ENCODE measurements around the gene MYO1D.

The MYO1D gene

DNA sequence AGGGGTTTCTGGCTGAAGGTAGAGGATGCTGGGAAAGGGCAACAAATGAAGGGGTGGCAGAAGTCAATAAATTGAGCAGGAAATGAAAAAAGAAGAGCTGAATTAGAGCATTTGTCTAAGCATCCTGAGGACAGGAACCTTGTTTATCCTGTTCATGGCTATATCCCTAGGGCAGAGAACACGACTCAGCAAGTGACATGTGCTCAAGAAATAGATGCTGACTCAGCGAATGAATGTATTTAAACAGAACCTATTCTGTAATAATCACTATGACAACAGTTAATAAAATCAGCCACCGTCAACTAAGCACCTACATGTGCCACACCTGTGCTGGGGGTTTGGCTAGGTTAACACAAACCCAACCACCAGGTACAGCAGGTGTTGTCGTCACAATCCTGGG, 309.8 kb downstream of the MYO1D start:
- TF ChIP-seq CSDC2 (CRISPR knock-in tag; IDR thresholded peaks at IDR 0.05): no peak
- TF ChIP-seq RARB (CRISPR knock-in tag; IDR thresholded peaks at IDR 0.05): no peak
- ATAC-seq: no peak

DNA sequence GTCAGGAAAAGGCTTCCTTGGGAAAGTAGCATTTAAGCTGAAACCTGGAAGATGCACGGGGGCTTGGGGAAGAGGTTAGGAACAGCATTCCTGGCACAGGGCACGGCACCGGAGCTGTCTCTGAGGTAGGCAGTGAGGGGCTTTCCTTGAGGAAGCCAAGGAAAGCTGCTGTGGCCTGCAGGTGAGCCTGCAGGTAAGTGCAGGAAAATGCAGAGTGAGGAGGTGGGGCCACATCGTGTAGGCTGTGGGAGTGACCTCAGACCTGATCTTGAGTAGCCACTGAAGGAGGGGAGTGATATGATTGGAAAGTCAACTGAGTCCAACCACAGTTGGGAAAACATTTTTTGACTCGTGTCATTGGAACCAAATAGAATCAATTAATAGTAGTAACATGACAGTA, 310.6 kb downstream of the MYO1D start:
- no peak for TF ChIP-seq ZNF70 (CRISPR knock-in tag; IDR thresholded peaks at IDR 0.05)
- no peak for TF ChIP-seq TOX (CRISPR knock-in tag; IDR thresholded peaks at IDR 0.05; ENCODE audit: borderline replicate concordance)
- no peak for TF ChIP-seq ESRRG (CRISPR knock-in tag; IDR thresholded peaks at IDR 0.05)
- no peak for TF ChIP-seq BACH2 (CRISPR knock-in tag; IDR thresholded peaks at IDR 0.05; ENCODE audit: borderline replicate concordance)
- TF ChIP-seq, protein P1, sequence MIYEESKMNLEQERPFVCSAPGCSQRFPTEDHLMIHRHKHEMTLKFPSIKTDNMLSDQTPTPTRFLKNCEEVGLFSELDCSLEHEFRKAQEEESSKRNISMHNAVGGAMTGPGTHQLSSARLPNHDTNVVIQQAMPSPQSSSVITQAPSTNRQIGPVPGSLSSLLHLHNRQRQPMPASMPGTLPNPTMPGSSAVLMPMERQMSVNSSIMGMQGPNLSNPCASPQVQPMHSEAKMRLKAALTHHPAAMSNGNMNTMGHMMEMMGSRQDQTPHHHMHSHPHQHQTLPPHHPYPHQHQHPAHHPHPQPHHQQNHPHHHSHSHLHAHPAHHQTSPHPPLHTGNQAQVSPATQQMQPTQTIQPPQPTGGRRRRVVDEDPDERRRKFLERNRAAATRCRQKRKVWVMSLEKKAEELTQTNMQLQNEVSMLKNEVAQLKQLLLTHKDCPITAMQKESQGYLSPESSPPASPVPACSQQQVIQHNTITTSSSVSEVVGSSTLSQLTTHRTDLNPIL (CRISPR knock-in tag; IDR thresholded peaks at IDR 0.05; ENCODE audit: low read depth): no peak
- no peak for TF ChIP-seq CSDC2 (CRISPR knock-in tag; IDR thresholded peaks at IDR 0.05)
- TF ChIP-seq TCF4 (CRISPR knock-in tag; IDR thresholded peaks at IDR 0.05; ENCODE audit: borderline replicate concordance): no peak
- no peak for TF ChIP-seq RARB (CRISPR knock-in tag; IDR thresholded peaks at IDR 0.05)
- TF ChIP-seq SNAI2 (CRISPR knock-in tag; IDR thresholded peaks at IDR 0.05): no peak
- TF ChIP-seq OSR1 (CRISPR knock-in tag; IDR thresholded peaks at IDR 0.05): no peak
- no peak for TF ChIP-seq PPARA (CRISPR knock-in tag; IDR thresholded peaks at IDR 0.05; ENCODE audit: borderline replicate concordance)
- TF ChIP-seq ARNTL (CRISPR knock-in tag; IDR thresholded peaks at IDR 0.05; ENCODE audit: borderline replicate concordance, low read depth): no peak
- TF ChIP-seq ZC3H10 (CRISPR knock-in tag; IDR thresholded peaks at IDR 0.05): no peak
- no peak for ATAC-seq

DNA sequence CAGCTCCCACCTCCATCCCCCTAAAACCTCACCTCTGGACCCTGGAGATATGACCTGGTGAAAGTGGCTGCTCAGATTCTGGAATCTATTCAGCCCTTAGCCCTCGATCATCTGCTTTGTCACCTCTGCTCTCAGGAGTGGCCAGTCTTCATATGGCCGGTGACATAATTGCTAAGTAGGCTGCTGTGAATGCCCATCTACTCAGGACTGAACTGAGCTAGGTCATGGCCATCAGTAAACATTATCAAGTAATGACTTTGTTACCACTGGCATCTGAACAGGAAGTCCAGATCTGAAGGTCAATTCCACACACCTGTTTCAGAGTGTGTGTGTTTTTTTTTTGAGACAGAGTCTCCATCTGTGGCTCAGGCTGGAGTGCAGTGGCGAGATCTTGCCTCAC, 311.5 kb downstream of the MYO1D start:
- TF ChIP-seq SNAI2 (CRISPR knock-in tag; IDR thresholded peaks at IDR 0.05) (no peak), ISL1 (CRISPR knock-in tag; IDR thresholded peaks at IDR 0.05) (no peak), ZNF8 (CRISPR knock-in tag; IDR thresholded peaks at IDR 0.05) (no peak), TOX (CRISPR knock-in tag; IDR thresholded peaks at IDR 0.05; ENCODE audit: borderline replicate concordance) (no peak), ZFP3 (CRISPR knock-in tag; IDR thresholded peaks at IDR 0.05) (no peak), OSR1 (CRISPR knock-in tag; IDR thresholded peaks at IDR 0.05) (no peak), RARB (CRISPR knock-in tag; IDR thresholded peaks at IDR 0.05) (no peak), ZFP30 (CRISPR knock-in tag; IDR thresholded peaks at IDR 0.05) (no peak), ZNF70 (CRISPR knock-in tag; IDR thresholded peaks at IDR 0.05) (no peak), TCF4 (CRISPR knock-in tag; IDR thresholded peaks at IDR 0.05; ENCODE audit: borderline replicate concordance) (no peak), PPARA (CRISPR knock-in tag; IDR thresholded peaks at IDR 0.05; ENCODE audit: borderline replicate concordance) (no peak), ZC3H10 (CRISPR knock-in tag; IDR thresholded peaks at IDR 0.05) (no peak)
- TF ChIP-seq, protein P2, sequence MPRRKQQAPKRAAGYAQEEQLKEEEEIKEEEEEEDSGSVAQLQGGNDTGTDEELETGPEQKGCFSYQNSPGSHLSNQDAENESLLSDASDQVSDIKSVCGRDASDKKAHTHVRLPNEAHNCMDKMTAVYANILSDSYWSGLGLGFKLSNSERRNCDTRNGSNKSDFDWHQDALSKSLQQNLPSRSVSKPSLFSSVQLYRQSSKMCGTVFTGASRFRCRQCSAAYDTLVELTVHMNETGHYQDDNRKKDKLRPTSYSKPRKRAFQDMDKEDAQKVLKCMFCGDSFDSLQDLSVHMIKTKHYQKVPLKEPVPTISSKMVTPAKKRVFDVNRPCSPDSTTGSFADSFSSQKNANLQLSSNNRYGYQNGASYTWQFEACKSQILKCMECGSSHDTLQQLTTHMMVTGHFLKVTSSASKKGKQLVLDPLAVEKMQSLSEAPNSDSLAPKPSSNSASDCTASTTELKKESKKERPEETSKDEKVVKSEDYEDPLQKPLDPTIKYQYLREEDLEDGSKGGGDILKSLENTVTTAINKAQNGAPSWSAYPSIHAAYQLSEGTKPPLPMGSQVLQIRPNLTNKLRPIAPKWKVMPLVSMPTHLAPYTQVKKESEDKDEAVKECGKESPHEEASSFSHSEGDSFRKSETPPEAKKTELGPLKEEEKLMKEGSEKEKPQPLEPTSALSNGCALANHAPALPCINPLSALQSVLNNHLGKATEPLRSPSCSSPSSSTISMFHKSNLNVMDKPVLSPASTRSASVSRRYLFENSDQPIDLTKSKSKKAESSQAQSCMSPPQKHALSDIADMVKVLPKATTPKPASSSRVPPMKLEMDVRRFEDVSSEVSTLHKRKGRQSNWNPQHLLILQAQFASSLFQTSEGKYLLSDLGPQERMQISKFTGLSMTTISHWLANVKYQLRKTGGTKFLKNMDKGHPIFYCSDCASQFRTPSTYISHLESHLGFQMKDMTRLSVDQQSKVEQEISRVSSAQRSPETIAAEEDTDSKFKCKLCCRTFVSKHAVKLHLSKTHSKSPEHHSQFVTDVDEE (CRISPR knock-in tag; IDR thresholded peaks at IDR 0.05): no peak
- TF ChIP-seq, protein P3, sequence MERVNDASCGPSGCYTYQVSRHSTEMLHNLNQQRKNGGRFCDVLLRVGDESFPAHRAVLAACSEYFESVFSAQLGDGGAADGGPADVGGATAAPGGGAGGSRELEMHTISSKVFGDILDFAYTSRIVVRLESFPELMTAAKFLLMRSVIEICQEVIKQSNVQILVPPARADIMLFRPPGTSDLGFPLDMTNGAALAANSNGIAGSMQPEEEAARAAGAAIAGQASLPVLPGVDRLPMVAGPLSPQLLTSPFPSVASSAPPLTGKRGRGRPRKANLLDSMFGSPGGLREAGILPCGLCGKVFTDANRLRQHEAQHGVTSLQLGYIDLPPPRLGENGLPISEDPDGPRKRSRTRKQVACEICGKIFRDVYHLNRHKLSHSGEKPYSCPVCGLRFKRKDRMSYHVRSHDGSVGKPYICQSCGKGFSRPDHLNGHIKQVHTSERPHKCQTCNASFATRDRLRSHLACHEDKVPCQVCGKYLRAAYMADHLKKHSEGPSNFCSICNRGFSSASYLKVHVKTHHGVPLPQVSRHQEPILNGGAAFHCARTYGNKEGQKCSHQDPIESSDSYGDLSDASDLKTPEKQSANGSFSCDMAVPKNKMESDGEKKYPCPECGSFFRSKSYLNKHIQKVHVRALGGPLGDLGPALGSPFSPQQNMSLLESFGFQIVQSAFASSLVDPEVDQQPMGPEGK (CRISPR knock-in tag; IDR thresholded peaks at IDR 0.05; ENCODE audit: borderline replicate concordance): no peak
- TF ChIP-seq, protein P1 (CRISPR knock-in tag; IDR thresholded peaks at IDR 0.05; ENCODE audit: low read depth): no peak
- TF ChIP-seq, protein P4, sequence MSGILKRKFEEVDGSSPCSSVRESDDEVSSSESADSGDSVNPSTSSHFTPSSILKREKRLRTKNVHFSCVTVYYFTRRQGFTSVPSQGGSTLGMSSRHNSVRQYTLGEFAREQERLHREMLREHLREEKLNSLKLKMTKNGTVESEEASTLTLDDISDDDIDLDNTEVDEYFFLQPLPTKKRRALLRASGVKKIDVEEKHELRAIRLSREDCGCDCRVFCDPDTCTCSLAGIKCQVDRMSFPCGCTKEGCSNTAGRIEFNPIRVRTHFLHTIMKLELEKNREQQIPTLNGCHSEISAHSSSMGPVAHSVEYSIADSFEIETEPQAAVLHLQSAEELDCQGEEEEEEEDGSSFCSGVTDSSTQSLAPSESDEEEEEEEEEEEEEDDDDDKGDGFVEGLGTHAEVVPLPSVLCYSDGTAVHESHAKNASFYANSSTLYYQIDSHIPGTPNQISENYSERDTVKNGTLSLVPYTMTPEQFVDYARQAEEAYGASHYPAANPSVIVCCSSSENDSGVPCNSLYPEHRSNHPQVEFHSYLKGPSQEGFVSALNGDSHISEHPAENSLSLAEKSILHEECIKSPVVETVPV (CRISPR knock-in tag; IDR thresholded peaks at IDR 0.05): no peak
- TF ChIP-seq, protein P5, sequence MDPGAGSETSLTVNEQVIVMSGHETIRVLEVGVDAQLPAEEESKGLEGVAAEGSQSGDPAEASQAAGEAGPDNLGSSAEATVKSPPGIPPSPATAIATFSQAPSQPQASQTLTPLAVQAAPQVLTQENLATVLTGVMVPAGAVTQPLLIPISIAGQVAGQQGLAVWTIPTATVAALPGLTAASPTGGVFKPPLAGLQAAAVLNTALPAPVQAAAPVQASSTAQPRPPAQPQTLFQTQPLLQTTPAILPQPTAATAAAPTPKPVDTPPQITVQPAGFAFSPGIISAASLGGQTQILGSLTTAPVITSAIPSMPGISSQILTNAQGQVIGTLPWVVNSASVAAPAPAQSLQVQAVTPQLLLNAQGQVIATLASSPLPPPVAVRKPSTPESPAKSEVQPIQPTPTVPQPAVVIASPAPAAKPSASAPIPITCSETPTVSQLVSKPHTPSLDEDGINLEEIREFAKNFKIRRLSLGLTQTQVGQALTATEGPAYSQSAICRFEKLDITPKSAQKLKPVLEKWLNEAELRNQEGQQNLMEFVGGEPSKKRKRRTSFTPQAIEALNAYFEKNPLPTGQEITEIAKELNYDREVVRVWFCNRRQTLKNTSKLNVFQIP (CRISPR knock-in tag; IDR thresholded peaks at IDR 0.05; ENCODE audit: borderline replicate concordance, low read depth): no peak
- no peak for ATAC-seq
